Vagina (tissue), 2 donors: ENCODE measurements around the gene JMJD7. TPM values are rescaled to one million over a fixed set of nuclear protein-coding genes. Genes with fewer than 3 reads are reported as not detected.

ENCODE experiments used
- DNase-seq, 2 donors: peaks; one replicate each; pipeline ENCODE4 v3.0.0-alpha.2; 2017; ENCODE audit errors: extremely low spot score in 2 of 2
- H3K27ac ChIP-seq: fragments of 200-600 bp; sonication (generic); one replicate; pipeline ENCODE4 v1.5.1; 2019
- H3K27me3 ChIP-seq: fragments of 200-600 bp; sonication (generic); one replicate; pipeline ENCODE4 v1.5.1; 2019
- H3K36me3 ChIP-seq, 2 donors: fragments of 200-600 bp; sonication (generic); one replicate each; pipeline ENCODE4 v1.5.1; 2017 to 2019
- H3K4me1 ChIP-seq: fragments of 200-600 bp; sonication (generic); one replicate; pipeline ENCODE4 v1.5.1; 2019
- H3K4me3 ChIP-seq, 2 donors: fragments of 200-600 bp; sonication (generic); 1 replicate in 1 of 2; 2 replicates in 1 of 2; pipeline ENCODE4 v1.5.1; 2016 to 2019
- H3K9me3 ChIP-seq: fragments of 200-600 bp; sonication (generic); one replicate; pipeline ENCODE4 v1.5.1; 2019
- CTCF ChIP-seq, 3 experiments: fragments of 450-650 bp in 2 of 3; fragments of 200-600 bp in 1 of 3; sonication (generic) in 1 of 3; IDR thresholded peaks; one replicate each; pipeline ENCODE4 v1.5.1; 2017 to 2019; ENCODE audit warnings: antibody characterized with exemption in 3 of 3, mild to moderate bottlenecking in 2 of 3, moderate library complexity in 2 of 3
- POLR2A ChIP-seq, 2 donors: fragments of 450-650 bp; IDR thresholded peaks; one replicate each; pipeline ENCODE4 v1.6.1; 2017; ENCODE audit warnings: antibody characterized with exemption in 2 of 2, mild to moderate bottlenecking in 2 of 2, moderate library complexity in 2 of 2
- POLR2AphosphoS5 ChIP-seq, 2 donors: sonication (generic); formaldehyde crosslinking; IDR thresholded peaks; one replicate each; pipeline ENCODE4 v1.9.0; 2017; ENCODE audit warnings: antibody characterized with exemption in 2 of 2, mild to moderate bottlenecking in 2 of 2, low read depth in 1 of 2; ENCODE audit not compliant: insufficient read depth in 1 of 2
- intact Hi-C: fragments of 100-400 bp; cut with DNase I; formaldehyde crosslinking; loops from one replicate; pipeline ENCODE4 v1.15.1; 2023
- total RNA-seq: library from RNA; depleted of rRNA; stranded (reverse); fragments of >200 nt; gene quantifications from one replicate; pipeline ENCODE4 v1.2.3, GENCODE V29; 2016

Gene JMJD7
- total RNA-seq, 1 donor from 2014 or later = 26.3 TPM

GRCh38 chr15:41852736-41853590, 25.1 kb downstream of the JMJD7 start:
- intact Hi-C loops = no loop called here
- peaks cover 17% of the 10 kb centered on the region for H3K4me1 ChIP-seq
- no peak overlapping the region for H3K27ac ChIP-seq
- H3K27me3 ChIP-seq = no peaks in the 10 kb centered on the region
- no peak for DNase-seq
- peaks cover 0 to 3% of the 10 kb centered on the region in 2 donors for H3K36me3 ChIP-seq
- no peak overlapping the region for H3K4me3 ChIP-seq
- H3K9me3 ChIP-seq = no peaks in the 10 kb centered on the region
- TF ChIP-seq CTCF (IDR thresholded peaks at IDR 0.05) = no peak
- TF ChIP-seq POLR2A (IDR thresholded peaks at IDR 0.05) = no peak
- no peak for TF ChIP-seq POLR2AphosphoS5 (IDR thresholded peaks at IDR 0.05; ENCODE audit: insufficient read depth in 1 of 2, low read depth in 1 of 2)

DNA sequence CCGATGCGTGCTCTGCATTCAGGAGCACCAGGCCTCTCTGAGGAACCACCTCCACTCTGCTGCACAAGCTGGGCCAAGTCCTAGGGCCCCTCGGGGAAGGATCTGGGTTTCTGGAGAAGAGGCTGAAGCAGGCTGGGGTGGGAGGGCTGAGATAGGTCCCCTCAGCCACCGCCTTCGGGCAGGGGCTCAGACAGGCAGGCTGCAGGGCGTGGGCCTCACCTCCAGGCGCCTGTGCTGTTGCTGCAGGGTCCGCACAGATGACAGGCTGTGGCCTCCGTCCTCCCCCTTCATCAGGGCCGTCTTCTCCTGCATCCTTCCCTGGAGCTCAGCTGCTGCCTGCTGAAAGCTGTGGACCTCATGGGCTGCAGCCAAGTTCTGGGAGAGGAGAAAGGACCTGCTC, 25.9 kb downstream of the JMJD7 start:
- intact Hi-C loops = no loop called here

DNA sequence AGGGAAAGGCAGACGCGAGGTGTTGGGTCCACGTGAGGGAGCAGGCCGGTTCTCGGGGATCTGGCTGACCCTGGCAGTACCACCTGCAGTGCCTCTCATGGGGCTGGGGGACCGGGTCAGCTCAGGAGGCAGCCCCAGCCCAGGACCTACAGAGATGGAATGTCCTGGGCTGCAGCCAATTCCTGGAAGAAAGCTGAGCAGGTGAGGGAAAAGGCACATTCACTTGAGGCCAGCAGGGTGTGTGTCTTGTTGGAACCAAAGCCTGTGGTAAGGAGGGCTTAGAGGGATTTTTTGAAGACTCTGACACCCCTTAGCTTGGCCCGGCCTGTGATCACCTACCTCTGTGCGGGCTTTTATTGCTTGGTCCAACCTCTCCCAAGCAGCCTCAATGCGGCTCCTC, 26.6 kb downstream of the JMJD7 start:
- TF ChIP-seq POLR2AphosphoS5 (IDR thresholded peaks at IDR 0.05; ENCODE audit: insufficient read depth in 1 of 2, low read depth in 1 of 2) (no peak), POLR2A (IDR thresholded peaks at IDR 0.05) (no peak), CTCF (IDR thresholded peaks at IDR 0.05) (no peak)
- no peaks in the 10 kb centered on the region for H3K9me3 ChIP-seq
- peaks cover 14% of the 10 kb centered on the region for H3K4me1 ChIP-seq
- no peak overlapping the region for H3K27ac ChIP-seq
- H3K4me3 ChIP-seq = no peak overlapping the region
- DNase-seq = no peak
- no peaks in the 10 kb centered on the region for H3K36me3 ChIP-seq
- intact Hi-C loops = no loop called here
- H3K27me3 ChIP-seq = no peaks in the 10 kb centered on the region

More for the DNA sequence above, 25.9 kb downstream of the JMJD7 start:
- peaks cover 17% of the 10 kb centered on the region for H3K4me1 ChIP-seq
- H3K9me3 ChIP-seq = no peaks in the 10 kb centered on the region
- no peak overlapping the region for H3K27ac ChIP-seq
- TF ChIP-seq POLR2AphosphoS5 (IDR thresholded peaks at IDR 0.05; ENCODE audit: insufficient read depth in 1 of 2, low read depth in 1 of 2) (no peak), POLR2A (IDR thresholded peaks at IDR 0.05) (no peak), CTCF (IDR thresholded peaks at IDR 0.05) (no peak)
- H3K4me3 ChIP-seq = no peak overlapping the region
- no peaks in the 10 kb centered on the region for H3K27me3 ChIP-seq
- no peaks in the 10 kb centered on the region for H3K36me3 ChIP-seq
- no peak for DNase-seq

- no peak for TF ChIP-seq POLR2AphosphoS5 (IDR thresholded peaks at IDR 0.05; ENCODE audit: insufficient read depth in 1 of 2, low read depth in 1 of 2)
- no peak for TF ChIP-seq CTCF (IDR thresholded peaks at IDR 0.05)
- TF ChIP-seq POLR2A (IDR thresholded peaks at IDR 0.05) = no peak
- intact Hi-C loops = no loop called here
- Histone ChIP-seq H3K27ac (no peak overlapping the region), H3K4me1 (peaks cover 8% of the 10 kb centered on the region), H3K27me3 (no peaks in the 10 kb centered on the region), H3K4me3 (no peak overlapping the region), H3K9me3 (no peaks in the 10 kb centered on the region), H3K36me3 (no peaks in the 10 kb centered on the region)
- DNase-seq = no peak
These were observed 27.5 kb downstream of the JMJD7 start for GRCh38 chr15:41855261-41855961.

DNA sequence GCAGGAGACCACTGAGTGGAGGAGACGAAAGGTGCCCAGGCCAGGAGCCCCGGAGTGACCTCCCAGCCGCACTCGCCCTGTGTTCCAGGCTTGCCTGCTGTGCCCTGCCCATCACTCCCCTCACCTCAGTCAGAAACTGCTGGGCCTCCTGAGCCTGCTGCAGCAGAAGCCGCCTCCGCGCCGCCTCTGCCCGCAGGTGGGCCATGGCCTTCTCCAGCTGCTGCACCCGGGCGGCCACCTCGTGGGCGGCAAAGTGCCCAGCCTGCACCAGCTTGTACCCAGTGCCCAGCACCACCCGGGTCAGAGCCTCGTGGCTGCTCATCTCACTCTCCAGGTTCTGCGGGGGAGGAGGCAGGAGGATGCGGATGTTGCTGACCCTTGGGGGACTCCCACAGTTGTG, 28.4 kb downstream of the JMJD7 start:
- H3K27ac ChIP-seq = no peak overlapping the region
- H3K27me3 ChIP-seq = no peaks in the 10 kb centered on the region
- no peak for TF ChIP-seq POLR2AphosphoS5 (IDR thresholded peaks at IDR 0.05; ENCODE audit: insufficient read depth in 1 of 2, low read depth in 1 of 2)
- no peak for TF ChIP-seq CTCF (IDR thresholded peaks at IDR 0.05)
- intact Hi-C loops = no loop called here
- H3K4me3 ChIP-seq = no peak overlapping the region
- no peaks in the 10 kb centered on the region for H3K9me3 ChIP-seq
- no peaks in the 10 kb centered on the region for H3K4me1 ChIP-seq
- H3K36me3 ChIP-seq = no peaks in the 10 kb centered on the region
- no peak for DNase-seq
